Measurements from ENCODE around the gene PPP1R12C.

The PPP1R12C gene

GRCh38 chr19:55088543-55089341, 28.7 kb downstream of the PPP1R12C start:
- FAIRE-seq = no peak

GRCh38 chr19:55088021-55088451, 29.4 kb downstream of the PPP1R12C start:
- FAIRE-seq = no peak

DNA sequence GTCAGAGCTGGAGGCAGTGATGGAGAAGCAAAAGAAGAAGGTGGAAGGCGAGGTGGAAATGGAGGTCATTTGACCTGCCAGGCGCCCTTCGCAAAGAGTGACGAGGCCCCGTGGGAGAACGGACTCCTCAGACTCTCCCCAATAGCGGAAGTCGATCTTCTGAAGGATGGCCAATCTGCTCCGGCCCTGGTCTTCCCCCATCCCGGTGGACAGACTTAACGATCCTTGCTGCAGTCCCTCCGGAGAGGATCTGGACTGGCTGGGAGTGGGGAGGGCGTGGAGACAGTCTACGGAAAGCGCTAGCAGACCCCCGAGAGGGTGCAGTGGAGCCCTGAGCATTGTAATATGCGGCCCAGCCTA, 29.9 kb downstream of the PPP1R12C start:
- FAIRE-seq = no peak

GRCh38 chr19:55086730-55087541, 30.5 kb downstream of the PPP1R12C start:
- no peak for FAIRE-seq

DNA sequence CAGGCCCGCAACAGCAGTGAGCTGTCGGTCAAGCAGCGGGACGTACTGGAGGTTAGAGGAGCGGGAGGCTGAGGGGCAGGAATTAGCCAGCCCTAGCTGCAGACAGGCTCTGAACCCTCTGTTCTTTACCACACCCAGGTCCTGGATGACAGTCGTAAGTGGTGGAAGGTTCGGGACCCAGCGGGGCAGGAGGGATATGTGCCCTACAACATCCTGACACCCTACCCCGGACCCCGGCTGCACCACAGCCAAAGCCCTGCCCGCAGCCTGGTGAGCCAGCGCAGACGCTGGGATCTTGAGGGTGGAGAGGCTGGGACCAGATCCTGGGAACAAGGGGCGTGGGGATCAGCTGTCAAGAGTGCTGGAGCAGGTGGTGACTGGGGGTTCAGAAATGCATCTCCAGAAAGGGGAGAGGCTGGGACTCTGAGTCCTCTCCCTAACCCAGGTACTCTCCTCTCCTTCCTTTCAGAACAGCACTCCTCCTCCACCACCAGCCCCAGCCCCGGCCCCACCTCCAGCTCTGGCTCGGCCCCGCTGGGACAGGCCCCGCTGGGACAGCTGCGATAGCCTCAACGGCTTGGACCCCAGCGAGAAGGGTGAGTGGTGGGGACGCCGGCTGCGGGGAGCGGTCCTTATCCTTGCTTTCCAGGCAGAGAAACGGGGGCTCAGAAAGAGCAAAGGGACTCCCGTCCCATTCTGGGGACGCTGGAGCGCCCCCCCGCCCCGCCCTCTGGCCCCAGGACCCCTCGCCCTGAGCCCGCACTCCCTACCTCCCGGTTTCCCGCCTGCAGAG, 31.3 kb downstream of the PPP1R12C start:
- FAIRE-seq = no peak

DNA sequence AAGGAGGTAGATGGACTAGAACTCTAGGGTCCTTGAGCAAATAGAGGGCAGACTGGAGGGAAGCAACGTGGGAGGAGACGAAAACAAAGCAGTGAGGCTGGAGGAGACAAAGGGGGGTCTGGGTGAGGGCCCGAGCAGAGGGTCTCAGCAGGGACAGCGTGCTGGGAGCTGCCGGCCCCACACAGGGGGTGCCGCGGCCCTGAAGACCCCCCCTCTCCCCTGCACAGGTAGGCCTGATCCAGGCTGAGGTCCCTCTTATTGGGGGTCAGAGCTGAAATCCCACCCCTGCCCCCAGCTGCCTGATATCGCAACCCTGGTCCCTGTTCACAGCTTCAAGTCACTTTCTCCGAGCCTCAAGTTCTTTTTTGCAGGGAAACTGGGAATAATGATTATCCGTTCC, 33.0 kb downstream of the PPP1R12C start:
- no peak for FAIRE-seq

- FAIRE-seq = no peak
These were observed 34.2 kb downstream of the PPP1R12C start for GRCh38 chr19:55083004-55083850.

- FAIRE-seq = no peak
These were observed 35.2 kb downstream of the PPP1R12C start for GRCh38 chr19:55082020-55082851.

DNA sequence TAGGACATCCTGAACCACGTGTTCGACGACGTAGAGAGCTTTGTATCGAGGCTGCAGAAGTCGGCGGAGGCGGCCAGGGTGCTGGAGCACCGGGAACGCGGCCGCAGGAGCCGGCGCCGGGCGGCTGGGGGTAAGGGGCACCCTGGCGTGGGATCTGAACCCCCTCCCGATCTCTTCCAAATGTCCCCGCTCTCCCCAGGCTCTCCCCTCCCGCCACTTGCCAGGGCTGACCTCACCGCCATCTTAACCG, 35.7 kb downstream of the PPP1R12C start:
- FAIRE-seq = no peak

- FAIRE-seq = no peak
These were observed 36.3 kb downstream of the PPP1R12C start for GRCh38 chr19:55080968-55081769.

DNA sequence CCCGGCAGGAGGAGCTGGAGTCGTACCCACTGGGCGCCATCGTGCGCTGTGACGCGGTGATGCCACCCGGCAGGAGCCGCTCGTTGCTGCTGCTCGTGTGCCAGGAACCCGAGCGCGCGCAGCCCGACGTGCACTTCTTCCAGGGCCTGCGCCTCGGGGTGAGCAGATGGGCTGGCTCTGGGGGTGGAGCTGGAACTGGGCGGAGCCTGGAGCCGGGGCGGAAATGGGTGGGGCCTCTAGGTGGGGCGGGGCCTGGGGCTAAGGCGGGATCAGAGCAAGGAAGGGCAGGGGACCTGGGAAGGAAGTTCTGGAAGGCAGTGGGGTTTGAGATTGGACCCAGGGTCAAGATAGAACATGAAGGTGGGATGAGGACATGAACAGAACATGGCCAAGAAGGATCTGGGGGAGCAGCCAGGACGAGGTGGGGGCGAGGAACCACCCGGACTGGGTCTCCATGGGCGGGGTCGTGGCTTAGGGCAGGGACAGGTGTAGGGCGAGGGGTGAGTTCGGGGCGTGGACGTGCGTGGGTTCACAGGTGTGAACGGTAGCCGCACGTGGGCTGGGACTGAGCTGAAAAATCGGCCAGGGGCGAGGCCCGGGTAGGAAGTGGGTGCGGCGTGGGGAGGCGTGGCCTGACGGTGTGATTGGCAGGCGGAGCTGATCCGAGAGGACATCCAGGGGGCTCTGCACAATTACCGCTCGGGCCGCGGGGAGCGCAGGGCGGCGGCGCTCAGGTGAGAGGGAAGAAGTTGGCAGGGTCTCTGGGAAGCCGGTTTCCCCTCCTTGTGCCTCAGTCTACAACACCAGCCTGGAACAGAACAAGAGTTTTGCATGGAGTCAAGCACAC, 37.1 kb downstream of the PPP1R12C start:
- FAIRE-seq = no peak

GRCh38 chr19:55079400-55080038, 37.9 kb downstream of the PPP1R12C start:
- no peak for FAIRE-seq

- no peak for FAIRE-seq
These were observed 38.4 kb downstream of the PPP1R12C start for GRCh38 chr19:55078996-55079395.

GRCh38 chr19:55077106-55077505, 40.3 kb downstream of the PPP1R12C start:
- FAIRE-seq = no peak

GRCh38 chr19:55076321-55076720, 41.1 kb downstream of the PPP1R12C start:
- FAIRE-seq = no peak

- no peak for FAIRE-seq
These were observed 42.0 kb downstream of the PPP1R12C start, which contains the start of gene EPS8L1 for GRCh38 chr19:55075371-55075998. EPS8L1 (plus strand) TSS chr19:55075869; CDS start chr19:55076445, 576 bp downstream.

DNA sequence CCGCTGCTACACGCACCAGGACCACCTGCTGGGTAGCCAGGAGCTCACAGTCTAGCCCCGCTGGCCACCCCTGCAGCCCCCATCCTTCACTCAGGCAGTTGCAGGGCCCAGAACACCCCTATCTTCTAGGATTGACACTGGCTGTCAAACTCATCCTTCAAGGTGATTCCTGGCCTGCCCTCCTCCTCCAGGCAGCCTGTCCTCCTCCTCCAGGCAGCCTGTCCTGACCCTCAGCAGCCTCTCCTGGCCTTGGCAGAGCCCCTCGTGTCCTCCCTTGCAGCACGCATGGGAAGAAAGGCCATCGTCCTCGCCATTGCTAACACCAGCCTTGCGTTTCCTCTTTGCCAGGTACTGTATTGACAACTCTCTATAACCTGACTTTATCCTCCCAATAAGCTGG, 45.5 kb downstream of the PPP1R12C start:
- no peak for FAIRE-seq

DNA sequence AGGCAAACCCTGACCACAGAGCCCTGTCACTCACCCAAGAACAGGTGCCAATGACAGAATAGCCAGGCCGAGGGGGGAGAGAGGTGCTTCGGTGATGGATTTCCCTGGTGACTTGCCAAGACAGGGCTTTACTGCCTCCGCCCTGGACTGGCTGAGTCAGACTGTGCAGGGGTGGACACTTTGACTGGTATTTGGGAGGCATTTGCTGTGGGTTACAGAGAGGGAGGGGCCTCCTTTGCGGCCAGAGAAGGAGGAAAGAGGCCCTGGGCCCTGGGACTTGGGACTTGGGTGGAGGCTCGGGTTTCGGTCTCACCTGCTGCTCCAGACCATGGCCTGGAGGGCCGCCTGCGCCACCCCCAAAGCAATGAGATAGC, 46.3 kb downstream of the PPP1R12C start:
- FAIRE-seq = no peak

Measured in colon (tissue), 2 donors.